GM21423 (cell line): Measurements from ENCODE around the gene APBA2.
"Not testable (repeated sequence)": the region's sequence is repeated elsewhere in the genome, so short reads cannot be mapped to it uniquely, and the experiment has no call there.

Experiments
- ATAC-seq: cut with Tn5 transposase; IDR thresholded peaks from one replicate; pipeline ENCODE4 v1.9.1; 2021; ENCODE audit warnings: mild to moderate bottlenecking, moderate library complexity; ENCODE audit not compliant: unreplicated experiment

The APBA2 gene

DNA sequence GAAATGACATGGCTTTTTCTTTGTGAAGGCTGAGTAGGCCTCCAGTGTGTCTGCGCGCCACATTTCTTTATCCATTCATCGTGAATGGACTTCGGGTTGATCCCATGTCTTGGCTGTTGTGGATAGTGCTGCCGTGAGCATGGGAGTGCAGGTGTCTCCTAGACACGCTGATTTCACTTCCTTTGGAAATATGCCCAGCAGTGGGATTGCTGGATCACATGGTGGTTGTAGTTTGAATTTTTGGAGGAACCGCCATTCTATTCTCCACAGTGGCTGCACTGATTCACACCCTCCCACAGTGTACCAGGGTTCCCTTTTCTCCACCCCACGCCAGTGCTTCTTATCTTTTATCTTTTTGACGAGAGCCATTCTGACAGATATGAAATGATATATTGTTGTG is 212.2 kb downstream of the APBA2 start:
- ATAC-seq, result no peak

DNA sequence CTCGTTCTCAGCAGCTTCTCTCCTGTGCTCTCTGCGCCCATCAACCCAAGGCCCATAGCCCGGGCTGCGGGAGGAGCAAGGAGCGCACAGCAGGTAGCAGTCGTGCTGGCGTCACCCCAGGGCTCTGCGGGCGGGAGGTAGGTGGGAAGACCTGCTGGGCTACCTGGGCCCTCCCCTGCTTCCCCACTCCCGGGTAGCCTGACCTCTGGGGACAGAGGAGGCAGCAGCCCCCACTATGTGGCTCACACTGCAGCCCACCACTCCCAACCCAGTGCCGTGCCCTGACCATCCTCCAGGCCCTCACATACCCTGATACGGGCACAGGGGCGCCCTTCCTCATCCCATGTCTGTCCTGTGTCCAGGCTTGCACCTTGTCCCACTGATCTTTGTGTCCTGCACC is 212.9 kb downstream of the APBA2 start:
- ATAC-seq, result no peak

DNA sequence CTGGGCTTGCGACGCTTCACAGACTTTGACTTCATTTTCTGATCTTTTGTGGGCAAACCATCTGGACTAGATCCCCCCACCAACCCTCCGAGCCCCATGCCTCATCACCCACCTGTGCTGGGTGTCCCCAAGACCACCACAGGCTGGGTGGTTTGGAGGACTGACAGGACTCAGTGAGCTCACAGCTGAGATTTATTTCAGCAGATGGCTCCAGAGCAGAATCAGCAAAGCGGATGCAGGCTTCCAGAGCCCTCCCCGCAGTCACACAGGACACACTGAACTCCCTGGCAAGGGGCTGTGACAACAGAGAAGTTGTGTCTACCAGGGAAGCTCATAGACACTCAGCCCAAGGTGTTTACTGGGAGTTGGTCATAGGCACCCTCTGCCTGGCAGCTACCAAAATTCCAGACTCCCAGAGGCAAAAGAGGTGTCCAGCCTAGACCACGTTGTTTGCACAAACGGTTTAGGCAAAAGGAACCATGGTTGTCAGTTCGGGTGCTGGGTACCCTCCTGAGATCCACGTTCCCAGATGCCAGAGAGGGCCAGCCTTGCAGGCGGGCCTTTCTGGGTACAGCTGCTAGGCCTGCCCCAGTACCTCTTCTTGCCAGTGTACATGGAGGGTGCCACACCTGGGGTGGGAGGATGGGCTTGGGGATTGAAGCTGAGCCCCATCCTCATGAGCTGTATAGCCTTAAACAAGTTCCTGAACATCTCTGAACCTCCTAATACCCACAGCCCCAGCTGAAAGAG is 213.5 kb downstream of the APBA2 start:
- ATAC-seq, result no peak

GRCh38 chr15:29100486-29101000 is 214.8 kb downstream of the APBA2 start:
- no peak for ATAC-seq

DNA sequence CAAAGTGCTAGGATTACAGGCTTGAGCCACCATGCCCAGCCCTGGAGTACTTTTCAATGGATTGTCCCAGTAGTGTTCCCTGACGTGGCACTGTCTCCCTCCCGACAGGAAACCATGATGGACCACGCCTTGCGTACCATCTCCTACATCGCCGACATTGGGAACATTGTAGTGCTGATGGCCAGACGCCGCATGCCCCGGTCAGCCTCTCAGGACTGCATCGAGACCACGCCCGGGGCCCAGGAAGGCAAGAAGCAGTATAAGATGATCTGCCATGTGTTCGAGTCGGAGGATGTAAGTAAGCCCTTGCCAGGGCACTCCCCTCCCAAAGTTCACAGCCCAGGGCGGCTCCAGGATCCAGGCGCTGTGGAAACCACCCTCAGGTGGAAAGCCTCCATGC is 215.7 kb downstream of the APBA2 start:
- no peak for ATAC-seq

- ATAC-seq, result not testable (repeated sequence)
Measured at GRCh38 chr15:29102173-29102794, 216.5 kb downstream of the APBA2 start.

GRCh38 chr15:29102911-29103823 is 217.4 kb downstream of the APBA2 start:
- no peak for ATAC-seq

GRCh38 chr15:29103824-29104565 is 218.2 kb downstream of the APBA2 start:
- peak; percentile 64 for ATAC-seq

- ATAC-seq, result no peak
Measured at GRCh38 chr15:29104566-29104880, 218.7 kb downstream of the APBA2 start.

- no peak for ATAC-seq
Measured at GRCh38 chr15:29105151-29105854, 219.5 kb downstream of the APBA2 start.

DNA sequence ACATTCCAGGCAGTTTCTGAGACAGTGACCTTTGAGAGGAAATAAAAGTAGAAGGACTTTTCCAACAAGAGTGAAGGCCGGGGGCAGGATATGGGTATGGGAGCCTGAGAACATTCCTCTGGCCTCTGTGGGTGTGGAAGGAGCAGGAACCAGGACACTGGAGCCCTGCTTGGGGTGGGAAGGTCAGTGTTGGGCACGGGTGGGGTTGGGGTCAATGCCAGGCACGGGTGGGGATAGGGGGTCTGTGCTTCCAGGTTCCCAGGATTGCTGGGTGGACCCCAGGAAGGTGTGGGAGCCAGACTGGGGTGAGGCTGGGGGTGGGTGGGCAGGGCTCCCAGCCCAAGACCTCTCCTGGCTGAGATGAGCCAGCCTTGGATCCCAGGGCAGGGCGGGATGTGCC is 220.3 kb downstream of the APBA2 start:
- ATAC-seq, result no peak

DNA sequence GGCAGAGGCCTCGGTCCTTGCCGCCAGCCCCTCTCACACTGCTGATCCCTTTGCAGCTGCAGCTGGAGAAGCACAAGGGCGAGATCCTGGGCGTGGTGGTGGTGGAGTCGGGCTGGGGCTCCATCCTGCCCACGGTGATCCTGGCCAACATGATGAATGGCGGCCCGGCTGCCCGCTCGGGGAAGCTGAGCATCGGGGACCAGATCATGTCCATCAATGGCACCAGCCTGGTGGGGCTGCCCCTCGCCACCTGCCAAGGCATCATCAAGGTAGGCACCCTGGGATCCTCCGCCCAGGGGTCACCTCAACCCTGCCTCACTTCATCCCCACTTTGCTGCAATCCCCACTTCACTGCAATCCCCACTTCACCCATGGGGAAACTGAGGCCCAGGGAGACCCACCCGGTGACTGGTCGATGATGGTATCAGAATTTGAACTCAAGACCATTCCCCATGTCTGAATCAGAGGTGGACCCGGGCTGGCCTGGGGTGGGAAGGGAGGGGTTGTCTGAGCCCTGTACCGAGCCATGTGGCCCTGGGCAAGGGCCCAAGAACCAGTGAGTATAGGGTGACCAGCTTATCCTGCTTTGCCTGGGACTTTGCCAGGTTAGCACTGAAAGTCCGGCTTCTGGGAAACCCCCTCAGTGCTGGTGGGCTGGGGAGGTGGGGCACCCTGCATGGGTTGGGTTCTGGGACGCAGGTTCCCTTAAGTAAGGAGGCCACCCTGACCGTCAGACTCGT is 220.9 kb downstream of the APBA2 start:
- no peak for ATAC-seq

GRCh38 chr15:29107291-29107890 is 221.6 kb downstream of the APBA2 start:
- no peak for ATAC-seq

GRCh38 chr15:29107971-29108645 is 222.3 kb downstream of the APBA2 start:
- no peak for ATAC-seq

GRCh38 chr15:29109762-29110161 is 224.0 kb downstream of the APBA2 start:
- no peak for ATAC-seq

GRCh38 chr15:29110176-29110575 is 224.4 kb downstream of the APBA2 start:
- ATAC-seq, result no peak

DNA sequence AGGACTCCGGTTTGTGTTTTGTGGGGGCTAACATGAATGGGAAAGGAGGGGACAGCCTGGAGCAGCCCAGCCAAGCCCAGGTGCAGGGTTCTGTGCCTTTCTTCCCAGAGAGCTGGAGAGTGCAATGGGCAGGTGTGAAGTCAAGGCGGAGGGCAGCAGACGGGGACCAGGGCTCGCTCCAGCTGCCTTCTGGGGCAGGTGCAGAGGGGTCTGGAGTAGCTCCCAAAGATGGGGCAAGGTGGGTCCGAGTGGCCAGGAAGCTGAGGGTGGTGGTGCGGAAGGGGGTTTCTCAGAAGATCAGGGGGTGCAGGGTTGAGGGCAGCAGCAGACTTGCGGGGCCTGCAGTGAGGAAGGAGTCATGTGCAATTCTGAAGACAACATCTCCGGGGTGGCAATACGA is 225.0 kb downstream of the APBA2 start:
- no peak for ATAC-seq

DNA sequence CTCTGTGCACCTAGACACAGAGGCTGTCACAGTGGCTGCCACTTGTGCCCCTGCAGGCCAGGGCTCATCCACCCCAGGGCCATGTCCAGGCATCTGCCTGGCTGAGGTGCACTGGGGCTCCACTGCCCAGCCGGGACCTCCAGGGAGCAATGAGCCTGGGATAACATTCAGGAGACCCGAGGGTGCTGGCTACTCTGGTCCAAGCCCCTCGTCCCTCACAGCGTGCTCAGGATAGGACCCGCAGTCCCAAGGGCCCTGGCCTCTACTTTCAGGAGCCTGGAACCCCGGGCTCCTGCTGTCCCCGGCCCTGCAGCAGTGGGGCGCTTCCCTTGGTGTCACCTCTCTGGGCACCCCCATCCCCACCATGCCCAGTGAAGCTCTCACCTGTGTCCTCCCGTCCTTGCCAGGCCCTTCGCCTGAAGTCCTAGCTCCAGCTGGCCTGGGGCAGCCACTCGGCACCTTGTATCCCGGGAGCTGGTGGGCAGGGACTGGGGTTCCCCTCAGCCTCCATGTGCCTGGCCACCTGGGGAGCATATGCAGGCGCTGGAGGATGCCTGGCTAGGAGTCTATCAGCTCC is 226.0 kb downstream of the APBA2 start:
- ATAC-seq, result no peak
